WTC11 (cell line): ENCODE results near the gene TNFAIP2. TPM values are rescaled to one million over a fixed set of nuclear protein-coding genes. Genes with fewer than 3 reads are reported as not detected.

Source experiments
- ATAC-seq: fragments of 200-7000 bp; cut with Tn5 transposase; 2 replicates; pipeline ENCODE4 v1.10.0; 2021; ENCODE audit warnings: mild to moderate bottlenecking, moderate library complexity
- CTCF ChIA-PET: fragments of 300-600 bp; sonication (Branson Sonifier 250); formaldehyde crosslinking; loops from one replicate; lab custom pipeline; 2021; ENCODE audit warnings: antibody characterized with exemption; lab: Charles Lee
- POLR2A ChIA-PET: fragments of 350-600 bp; sonication (Branson Sonifier 250); formaldehyde crosslinking; loops from one replicate; lab custom pipeline; 2021; ENCODE audit warnings: antibody characterized with exemption; lab: Charles Lee
- DNase-seq: peaks from one replicate; pipeline ENCODE4 v3.0.0; 2021; ENCODE audit warnings: low spot score
- H3K27ac Mint-ChIP-seq: 2 replicates; pipeline ENCODE4 v1.8.0; 2021; ENCODE audit warnings: mixed read lengths
- H3K27me3 Mint-ChIP-seq: 2 replicates; pipeline ENCODE4 v1.8.0; 2021; ENCODE audit warnings: low read depth, mild to moderate bottlenecking, moderate library complexity, mixed read lengths
- H3K36me3 Mint-ChIP-seq: 2 replicates; pipeline ENCODE4 v1.8.0; 2021; ENCODE audit warnings: mixed read lengths
- H3K4me1 Mint-ChIP-seq: 2 replicates; pipeline ENCODE4 v1.8.0; 2022; ENCODE audit warnings: mixed read lengths
- H3K4me3 Mint-ChIP-seq: 2 replicates; pipeline ENCODE4 v1.8.0; 2021; ENCODE audit warnings: mild to moderate bottlenecking, moderate library complexity, mixed read lengths
- H3K9me3 Mint-ChIP-seq: 2 replicates; pipeline ENCODE4 v1.8.0; 2021; ENCODE audit warnings: mixed read lengths
- AR ChIP-seq: fragments of 250-450 bp; sonication (Bioruptor Pico); IDR thresholded peaks from 2 replicates; pipeline ENCODE4 v1.9.0; 2021; ENCODE audit warnings: mild to moderate bottlenecking
- ATF2 ChIP-seq: sonication (generic); formaldehyde crosslinking; IDR thresholded peaks from 2 replicates; pipeline ENCODE4 v1.8.1; 2022; ENCODE audit warnings: low read depth, missing genetic modification reagents, borderline replicate concordance
- CREB1 ChIP-seq: sonication (generic); formaldehyde crosslinking; IDR thresholded peaks from 2 replicates; pipeline ENCODE4 v1.8.0; 2023; ENCODE audit warnings: mild to moderate bottlenecking, missing genetic modification reagents
- E2F4 ChIP-seq: sonication (generic); formaldehyde crosslinking; IDR thresholded peaks from 2 replicates; pipeline ENCODE4 v1.8.1; 2022; ENCODE audit warnings: low read depth, mild to moderate bottlenecking, moderate library complexity, missing genetic modification reagents, borderline replicate concordance
- ESRRA ChIP-seq: sonication (generic); formaldehyde crosslinking; IDR thresholded peaks from 2 replicates; pipeline ENCODE4 v1.8.1; 2022; ENCODE audit warnings: mild to moderate bottlenecking, missing genetic modification reagents, borderline replicate concordance
- FOXP4 ChIP-seq: sonication (generic); formaldehyde crosslinking; IDR thresholded peaks from 2 replicates; pipeline ENCODE4 v1.8.0; 2022; ENCODE audit warnings: mild to moderate bottlenecking, missing genetic modification reagents
- GTF2I ChIP-seq: fragments of 250-450 bp; sonication (Bioruptor Pico); conservative IDR thresholded peaks from 2 replicates; pipeline ENCODE4 v1.4.0; 2021; ENCODE audit warnings: mild to moderate bottlenecking
- NR1H2 ChIP-seq: sonication (generic); formaldehyde crosslinking; IDR thresholded peaks from 2 replicates; pipeline ENCODE4 v1.9.0; 2021; ENCODE audit warnings: mild to moderate bottlenecking, moderate library complexity, missing genetic modification reagents
- OVOL2 ChIP-seq: fragments of 250-450 bp; sonication (Bioruptor Pico); IDR thresholded peaks from 2 replicates; pipeline ENCODE4 v1.9.0; 2021; ENCODE audit warnings: mild to moderate bottlenecking, borderline replicate concordance
- PREB ChIP-seq: sonication (generic); formaldehyde crosslinking; IDR thresholded peaks from 2 replicates; pipeline ENCODE4 v1.8.1; 2022; ENCODE audit warnings: mild to moderate bottlenecking, missing genetic modification reagents, moderate library complexity, borderline replicate concordance
- SOX15 ChIP-seq: fragments of 250-450 bp; sonication (Bioruptor Pico); IDR thresholded peaks from 2 replicates; pipeline ENCODE4 v1.9.0; 2021; ENCODE audit warnings: mild to moderate bottlenecking
- TEAD1 ChIP-seq: sonication (generic); formaldehyde crosslinking; IDR thresholded peaks from 2 replicates; pipeline ENCODE4 v1.8.0; 2022; ENCODE audit warnings: mild to moderate bottlenecking, missing genetic modification reagents
- USF2 ChIP-seq: sonication (generic); formaldehyde crosslinking; IDR thresholded peaks from 2 replicates; pipeline ENCODE4 v1.8.1; 2023; ENCODE audit warnings: mild to moderate bottlenecking, missing genetic modification reagents, moderate library complexity
- ZNF263 ChIP-seq: sonication (generic); formaldehyde crosslinking; IDR thresholded peaks from 2 replicates; pipeline ENCODE4 v1.8.1; 2022; ENCODE audit warnings: low read depth, mild to moderate bottlenecking, moderate library complexity, missing genetic modification reagents
- total RNA-seq: library from RNA; stranded (reverse); gene quantifications from 3 replicates; pipeline ENCODE4 v1.2.3, GENCODE V29; 2021
- TF ChIP-seq, protein P1 (sequence below): fragments of 250-450 bp; sonication (Bioruptor Pico); conservative IDR thresholded peaks from 2 replicates; pipeline ENCODE4 v1.9.0; 2021; ENCODE audit warnings: mild to moderate bottlenecking
- TF ChIP-seq, protein P2 (sequence below): sonication (generic); formaldehyde crosslinking; IDR thresholded peaks from 2 replicates; pipeline ENCODE4 v1.8.0; 2022; ENCODE audit warnings: missing genetic modification reagents
- TF ChIP-seq, protein P3 (sequence below): sonication (generic); formaldehyde crosslinking; IDR thresholded peaks from 2 replicates; pipeline ENCODE4 v1.8.0; 2023; ENCODE audit warnings: mild to moderate bottlenecking, missing genetic modification reagents

Gene TNFAIP2
- total RNA-seq, 1 experiment from 2014 or later: 24.1 TPM

- TF ChIP-seq AR (CRISPR knock-in tag): no peak
- no peak for TF ChIP-seq GTF2I (CRISPR knock-in tag)
- no peak for TF ChIP-seq SOX15 (CRISPR knock-in tag)
- no peak for TF ChIP-seq TEAD1 (CRISPR knock-in tag)
- no peak for TF ChIP-seq ZNF263
- no peak for TF ChIP-seq ATF2 (CRISPR knock-in tag)
- TF ChIP-seq, all 79 proteins: peak for 0
Observed at GRCh38 chr14:103164006-103164405, 40.7 kb downstream of the TNFAIP2 start (continued).

- DNase-seq (no peak), ATAC-seq (no peak)
- ChIA-PET CTCF (interaction anchor here (1.9 kb wide), 1 partner anchor 24 kb away, joined by 6 read pairs; no protein-coding TSS in a partner anchor), POLR2A (no interaction called here)
- no peaks in the 10 kb centered on the region; the same call in 1 of the 2 replicates for H3K4me1 Mint-ChIP-seq
- peaks cover 28% of the 10 kb centered on the region for H3K9me3 Mint-ChIP-seq
- H3K4me3 Mint-ChIP-seq: no peak overlapping the region
- H3K27ac Mint-ChIP-seq: no peak overlapping the region
- no peaks in the 10 kb centered on the region; the same call in 1 of the 2 replicates for H3K36me3 Mint-ChIP-seq
- H3K27me3 Mint-ChIP-seq: peaks cover 4% of the 10 kb centered on the region; the same call in 1 of the 2 replicates
- TF ChIP-seq, protein P1, sequence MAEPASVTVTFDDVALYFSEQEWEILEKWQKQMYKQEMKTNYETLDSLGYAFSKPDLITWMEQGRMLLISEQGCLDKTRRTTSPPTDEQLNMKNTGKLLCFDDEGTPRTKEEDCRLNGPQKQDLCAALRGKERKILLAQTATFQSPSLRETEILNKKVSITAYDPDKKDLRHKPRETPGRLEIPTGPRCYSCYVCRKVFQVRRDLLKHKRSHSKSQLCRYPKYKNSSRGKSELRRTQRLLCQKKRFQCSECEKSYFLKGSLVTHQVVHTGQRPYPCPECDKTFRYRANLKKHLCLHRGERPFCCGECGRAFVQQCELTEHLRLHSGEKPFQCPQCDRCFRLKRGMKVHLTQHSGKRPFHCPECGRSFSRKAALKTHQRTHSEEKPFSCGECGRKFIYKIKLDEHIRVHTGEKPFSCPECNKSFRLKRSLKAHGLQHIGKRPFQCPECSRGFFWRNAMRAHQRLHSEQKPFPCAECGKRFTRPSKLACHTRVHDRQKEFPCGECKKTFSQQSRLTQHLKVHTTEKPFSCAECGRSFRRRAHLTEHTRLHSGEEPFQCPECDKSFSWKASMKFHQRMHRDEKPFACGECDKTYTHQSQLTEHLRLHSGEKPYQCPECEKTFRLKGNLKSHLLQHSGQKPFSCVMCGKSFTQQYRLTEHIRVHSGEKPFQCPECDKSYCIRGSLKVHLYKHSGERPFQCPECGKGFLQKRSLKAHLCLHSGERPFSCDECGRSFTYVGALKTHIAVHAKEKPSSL (CRISPR knock-in tag): no peak
- TF ChIP-seq USF2 (CRISPR knock-in tag) (no peak), ESRRA (CRISPR knock-in tag) (no peak), CREB1 (no peak), TEAD1 (CRISPR knock-in tag) (no peak), PREB (CRISPR knock-in tag) (no peak), FOXP4 (CRISPR knock-in tag) (no peak), OVOL2 (no peak), NR1H2 (CRISPR knock-in tag) (no peak), E2F4 (CRISPR knock-in tag) (no peak)
- TF ChIP-seq, protein P2, sequence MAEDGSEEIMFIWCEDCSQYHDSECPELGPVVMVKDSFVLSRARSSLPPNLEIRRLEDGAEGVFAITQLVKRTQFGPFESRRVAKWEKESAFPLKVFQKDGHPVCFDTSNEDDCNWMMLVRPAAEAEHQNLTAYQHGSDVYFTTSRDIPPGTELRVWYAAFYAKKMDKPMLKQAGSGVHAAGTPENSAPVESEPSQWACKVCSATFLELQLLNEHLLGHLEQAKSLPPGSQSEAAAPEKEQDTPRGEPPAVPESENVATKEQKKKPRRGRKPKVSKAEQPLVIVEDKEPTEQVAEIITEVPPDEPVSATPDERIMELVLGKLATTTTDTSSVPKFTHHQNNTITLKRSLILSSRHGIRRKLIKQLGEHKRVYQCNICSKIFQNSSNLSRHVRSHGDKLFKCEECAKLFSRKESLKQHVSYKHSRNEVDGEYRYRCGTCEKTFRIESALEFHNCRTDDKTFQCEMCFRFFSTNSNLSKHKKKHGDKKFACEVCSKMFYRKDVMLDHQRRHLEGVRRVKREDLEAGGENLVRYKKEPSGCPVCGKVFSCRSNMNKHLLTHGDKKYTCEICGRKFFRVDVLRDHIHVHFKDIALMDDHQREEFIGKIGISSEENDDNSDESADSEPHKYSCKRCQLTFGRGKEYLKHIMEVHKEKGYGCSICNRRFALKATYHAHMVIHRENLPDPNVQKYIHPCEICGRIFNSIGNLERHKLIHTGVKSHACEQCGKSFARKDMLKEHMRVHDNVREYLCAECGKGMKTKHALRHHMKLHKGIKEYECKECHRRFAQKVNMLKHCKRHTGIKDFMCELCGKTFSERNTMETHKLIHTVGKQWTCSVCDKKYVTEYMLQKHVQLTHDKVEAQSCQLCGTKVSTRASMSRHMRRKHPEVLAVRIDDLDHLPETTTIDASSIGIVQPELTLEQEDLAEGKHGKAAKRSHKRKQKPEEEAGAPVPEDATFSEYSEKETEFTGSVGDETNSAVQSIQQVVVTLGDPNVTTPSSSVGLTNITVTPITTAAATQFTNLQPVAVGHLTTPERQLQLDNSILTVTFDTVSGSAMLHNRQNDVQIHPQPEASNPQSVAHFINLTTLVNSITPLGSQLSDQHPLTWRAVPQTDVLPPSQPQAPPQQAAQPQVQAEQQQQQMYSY: no peak
- TF ChIP-seq, protein P3, sequence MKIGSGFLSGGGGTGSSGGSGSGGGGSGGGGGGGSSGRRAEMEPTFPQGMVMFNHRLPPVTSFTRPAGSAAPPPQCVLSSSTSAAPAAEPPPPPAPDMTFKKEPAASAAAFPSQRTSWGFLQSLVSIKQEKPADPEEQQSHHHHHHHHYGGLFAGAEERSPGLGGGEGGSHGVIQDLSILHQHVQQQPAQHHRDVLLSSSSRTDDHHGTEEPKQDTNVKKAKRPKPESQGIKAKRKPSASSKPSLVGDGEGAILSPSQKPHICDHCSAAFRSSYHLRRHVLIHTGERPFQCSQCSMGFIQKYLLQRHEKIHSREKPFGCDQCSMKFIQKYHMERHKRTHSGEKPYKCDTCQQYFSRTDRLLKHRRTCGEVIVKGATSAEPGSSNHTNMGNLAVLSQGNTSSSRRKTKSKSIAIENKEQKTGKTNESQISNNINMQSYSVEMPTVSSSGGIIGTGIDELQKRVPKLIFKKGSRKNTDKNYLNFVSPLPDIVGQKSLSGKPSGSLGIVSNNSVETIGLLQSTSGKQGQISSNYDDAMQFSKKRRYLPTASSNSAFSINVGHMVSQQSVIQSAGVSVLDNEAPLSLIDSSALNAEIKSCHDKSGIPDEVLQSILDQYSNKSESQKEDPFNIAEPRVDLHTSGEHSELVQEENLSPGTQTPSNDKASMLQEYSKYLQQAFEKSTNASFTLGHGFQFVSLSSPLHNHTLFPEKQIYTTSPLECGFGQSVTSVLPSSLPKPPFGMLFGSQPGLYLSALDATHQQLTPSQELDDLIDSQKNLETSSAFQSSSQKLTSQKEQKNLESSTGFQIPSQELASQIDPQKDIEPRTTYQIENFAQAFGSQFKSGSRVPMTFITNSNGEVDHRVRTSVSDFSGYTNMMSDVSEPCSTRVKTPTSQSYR (CRISPR knock-in tag): no peak
Observed at GRCh38 chr14:103164779-103165178, 41.5 kb downstream of the TNFAIP2 start.
